ENCODE measurements around the gene RAI1.

Gene RAI1

GRCh38 chr17:17728550-17729251 lies 47.4 kb downstream of the RAI1 start:
- no peak overlapping the region for H3K4me3 ChIP-seq (ENCODE audit: low read length in 2 of 2)
- H3K4me1 ChIP-seq (ENCODE audit: control insufficient read depth, insufficient read depth, low read length): peaks cover 44% of the 10 kb centered on the region
- no peak overlapping the region for H3K27ac ChIP-seq (ENCODE audit: low read length)
- H3K9ac ChIP-seq (ENCODE audit: low read length in 2 of 2): no peak overlapping the region
- H3K27me3 ChIP-seq (ENCODE audit: control insufficient read depth in 1 of 2, insufficient read depth in 2 of 2, low read length in 2 of 2): no peaks in the 10 kb centered on the region
- H3K36me3 ChIP-seq (ENCODE audit: control insufficient read depth in 2 of 2, insufficient read depth in 2 of 2, low read length in 2 of 2): no peaks in the 10 kb centered on the region
- H3K9me3 ChIP-seq (ENCODE audit: control insufficient read depth in 2 of 2, low read length in 2 of 2): no peaks in the 10 kb centered on the region

DNA sequence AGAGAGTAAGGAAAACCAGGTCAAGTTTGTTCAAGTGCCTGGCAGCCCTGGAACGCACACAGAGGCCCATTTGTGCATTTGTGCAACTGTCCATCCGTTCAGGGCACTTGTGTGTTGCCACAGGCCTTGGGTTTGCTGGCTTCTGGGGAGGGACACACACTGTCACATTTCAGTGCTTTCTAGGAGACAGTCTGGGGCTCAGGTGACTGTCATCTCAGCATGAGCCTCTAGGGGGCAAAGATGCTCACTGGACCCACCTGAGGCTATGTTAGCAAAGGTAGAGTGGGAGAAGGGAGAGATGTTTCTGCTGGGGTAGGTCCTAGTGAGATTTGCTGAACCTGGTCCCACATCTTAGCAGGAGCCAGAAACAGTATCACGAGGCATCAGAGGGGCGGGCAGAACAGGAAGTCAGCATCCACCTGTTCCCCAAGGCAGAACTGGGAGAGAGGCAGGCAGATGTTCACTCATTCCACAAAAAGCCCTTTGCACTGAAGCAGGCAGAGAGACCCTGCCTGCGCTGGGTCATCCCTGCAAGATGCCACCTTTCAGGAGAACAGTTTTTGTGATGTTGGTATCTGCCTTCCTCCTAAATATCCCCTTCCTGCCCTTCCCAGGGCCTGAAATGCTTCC lies 48.5 kb downstream of the RAI1 start:
- H3K36me3 ChIP-seq (ENCODE audit: control insufficient read depth in 2 of 2, insufficient read depth in 2 of 2, low read length in 2 of 2): no peaks in the 10 kb centered on the region
- H3K9ac ChIP-seq (ENCODE audit: low read length in 2 of 2): no peak overlapping the region
- H3K27ac ChIP-seq (ENCODE audit: low read length): no peak overlapping the region
- H3K4me3 ChIP-seq (ENCODE audit: low read length in 2 of 2): no peak overlapping the region
- H3K4me1 ChIP-seq (ENCODE audit: control insufficient read depth, insufficient read depth, low read length): peaks cover 41% of the 10 kb centered on the region
- H3K27me3 ChIP-seq (ENCODE audit: control insufficient read depth in 1 of 2, insufficient read depth in 2 of 2, low read length in 2 of 2): no peaks in the 10 kb centered on the region
- H3K9me3 ChIP-seq (ENCODE audit: control insufficient read depth in 2 of 2, low read length in 2 of 2): no peaks in the 10 kb centered on the region

GRCh38 chr17:17730250-17730935 lies 49.1 kb downstream of the RAI1 start:
- Histone ChIP-seq H3K9me3 (ENCODE audit: control insufficient read depth in 2 of 2, low read length in 2 of 2) (no peaks in the 10 kb centered on the region), H3K27ac (ENCODE audit: low read length) (peak overlapping the region; percentile 24), H3K27me3 (ENCODE audit: control insufficient read depth in 1 of 2, insufficient read depth in 2 of 2, low read length in 2 of 2) (no peaks in the 10 kb centered on the region), H3K36me3 (ENCODE audit: control insufficient read depth in 2 of 2, insufficient read depth in 2 of 2, low read length in 2 of 2) (no peaks in the 10 kb centered on the region), H3K4me3 (ENCODE audit: low read length in 2 of 2) (no peak overlapping the region), H3K9ac (ENCODE audit: low read length in 2 of 2) (no peak overlapping the region), H3K4me1 (ENCODE audit: control insufficient read depth, insufficient read depth, low read length) (peaks cover 37% of the 10 kb centered on the region)

DNA sequence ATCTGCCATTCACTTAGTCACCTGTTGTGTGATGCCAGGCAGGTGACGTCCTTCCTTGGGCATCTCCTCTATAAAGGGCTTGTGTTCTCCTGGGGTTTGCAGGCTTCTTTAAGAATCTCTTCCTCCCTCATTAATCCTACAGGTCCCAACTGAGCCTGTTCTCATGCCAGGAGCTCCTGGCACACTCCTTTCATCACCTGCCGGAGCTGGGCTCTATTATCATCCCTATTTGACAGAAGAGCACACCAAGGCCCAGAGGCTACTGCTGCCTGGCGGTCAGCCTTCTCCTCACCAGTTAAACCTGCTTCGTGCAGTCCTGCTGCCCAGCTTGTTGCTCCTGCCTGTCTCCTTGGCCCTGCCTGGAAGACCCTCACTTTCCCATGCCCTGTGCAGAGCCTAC lies 51.2 kb downstream of the RAI1 start:
- no peak overlapping the region for H3K27ac ChIP-seq (ENCODE audit: low read length)
- no peaks in the 10 kb centered on the region for H3K27me3 ChIP-seq (ENCODE audit: control insufficient read depth in 1 of 2, insufficient read depth in 2 of 2, low read length in 2 of 2)
- no peaks in the 10 kb centered on the region for H3K9me3 ChIP-seq (ENCODE audit: control insufficient read depth in 2 of 2, low read length in 2 of 2)
- no peak overlapping the region for H3K4me3 ChIP-seq (ENCODE audit: low read length in 2 of 2)
- peaks cover 30% of the 10 kb centered on the region for H3K4me1 ChIP-seq (ENCODE audit: control insufficient read depth, insufficient read depth, low read length)
- H3K9ac ChIP-seq (ENCODE audit: low read length in 2 of 2): no peak overlapping the region
- H3K36me3 ChIP-seq (ENCODE audit: control insufficient read depth in 2 of 2, insufficient read depth in 2 of 2, low read length in 2 of 2): no peaks in the 10 kb centered on the region

DNA sequence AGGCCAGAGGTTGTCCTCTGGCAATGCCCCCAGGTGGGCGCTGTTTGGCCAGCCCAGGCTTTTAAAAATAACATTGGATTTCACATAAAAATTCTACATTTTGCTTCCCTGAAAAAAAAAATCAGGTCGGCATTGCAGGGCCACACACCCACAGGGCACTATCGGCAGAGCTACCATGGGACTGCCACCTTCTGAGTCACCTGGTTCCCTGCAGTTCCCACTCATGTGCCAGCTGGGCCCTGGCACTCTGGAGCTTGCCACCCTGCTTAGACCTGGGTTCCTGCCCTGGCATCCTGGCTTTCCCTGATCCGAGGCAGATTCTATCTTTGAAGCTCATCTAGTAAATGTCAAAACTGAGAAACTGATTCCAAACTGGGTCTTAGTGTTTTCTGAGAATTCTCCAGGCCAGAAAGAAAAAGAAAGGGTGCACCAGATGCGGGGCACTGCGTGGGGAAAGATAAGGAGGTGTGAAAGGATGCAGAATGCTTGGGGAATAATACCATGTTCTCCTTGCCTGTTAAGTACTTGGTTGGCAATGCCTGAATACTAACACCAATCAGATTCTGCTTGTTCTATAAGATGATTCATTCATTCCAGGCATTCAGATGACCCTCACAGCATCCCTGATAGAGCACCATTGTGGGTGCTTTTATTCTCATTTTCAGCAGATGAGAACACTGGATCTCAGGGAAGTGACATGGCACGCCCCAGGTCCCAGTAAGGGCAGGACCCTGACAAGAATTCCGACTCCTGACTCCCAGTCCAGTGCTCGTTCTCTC lies 51.8 kb downstream of the RAI1 start:
- Histone ChIP-seq H3K27me3 (ENCODE audit: control insufficient read depth in 1 of 2, insufficient read depth in 2 of 2, low read length in 2 of 2) (no peaks in the 10 kb centered on the region), H3K4me1 (ENCODE audit: control insufficient read depth, insufficient read depth, low read length) (peaks cover 37% of the 10 kb centered on the region), H3K36me3 (ENCODE audit: control insufficient read depth in 2 of 2, insufficient read depth in 2 of 2, low read length in 2 of 2) (no peaks in the 10 kb centered on the region), H3K9me3 (ENCODE audit: control insufficient read depth in 2 of 2, low read length in 2 of 2) (no peaks in the 10 kb centered on the region), H3K9ac (ENCODE audit: low read length in 2 of 2) (no peak overlapping the region), H3K27ac (ENCODE audit: low read length) (no peak overlapping the region), H3K4me3 (ENCODE audit: low read length in 2 of 2) (no peak overlapping the region)

DNA sequence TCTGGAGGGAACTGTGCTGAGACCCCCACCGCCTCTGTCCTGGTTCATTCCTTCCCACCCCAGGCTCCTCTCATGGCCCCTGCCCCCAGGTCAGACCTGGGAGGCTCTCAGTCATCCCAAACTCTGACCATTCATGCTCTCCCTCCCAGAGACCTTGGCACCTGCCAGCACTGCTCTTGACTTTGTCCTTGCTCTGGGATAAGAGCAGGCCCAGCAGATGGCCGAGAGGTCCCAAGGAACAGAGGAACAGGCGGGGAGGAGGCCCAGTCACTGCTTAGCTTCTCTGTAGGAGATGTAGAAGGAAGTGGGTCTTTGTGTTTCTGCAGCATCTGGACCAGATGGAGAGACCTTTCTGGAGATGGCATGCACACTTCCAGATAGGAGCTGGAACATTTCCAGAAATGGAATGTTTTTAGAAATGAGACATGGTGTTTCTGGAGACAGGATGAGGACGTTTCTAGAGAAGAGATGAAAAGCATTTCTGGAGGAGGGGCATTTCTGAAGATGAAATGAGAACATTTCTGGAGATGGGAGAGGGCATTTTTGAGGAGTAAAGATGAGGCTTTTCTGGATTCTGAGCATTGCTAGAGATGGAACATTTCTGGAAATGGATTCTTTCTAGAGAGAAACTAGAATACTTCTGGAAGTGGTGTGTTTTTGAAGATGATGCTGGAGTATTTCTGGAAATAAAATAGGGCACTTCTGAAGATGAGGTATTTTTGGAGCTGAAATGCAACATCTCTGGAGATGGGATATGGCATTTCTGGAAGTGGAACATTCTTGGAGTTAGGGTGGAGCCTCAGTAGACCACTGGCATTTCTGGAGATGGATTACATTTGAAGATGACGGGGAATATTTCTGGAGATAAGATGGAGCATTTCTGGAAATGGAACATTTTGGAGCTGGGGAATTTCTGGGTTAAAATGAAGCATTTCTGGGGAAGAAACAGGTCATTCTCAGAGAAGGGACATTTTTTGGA lies 55.2 kb downstream of the RAI1 start:
- no peak overlapping the region for H3K27ac ChIP-seq (ENCODE audit: low read length)
- H3K4me1 ChIP-seq (ENCODE audit: control insufficient read depth, insufficient read depth, low read length): peaks cover 48% of the 10 kb centered on the region

GRCh38 chr17:17737961-17738894 lies 57.0 kb downstream of the RAI1 start:
- Histone ChIP-seq H3K9ac (ENCODE audit: low read length in 2 of 2) (peak overlapping the region; percentile 35 to 62), H3K27ac (ENCODE audit: low read length) (peak overlapping the region; percentile 66)

More for the DNA sequence above, 55.2 kb downstream of the RAI1 start:
- H3K4me3 ChIP-seq (ENCODE audit: low read length in 2 of 2): no peak overlapping the region
- H3K36me3 ChIP-seq (ENCODE audit: control insufficient read depth in 2 of 2, insufficient read depth in 2 of 2, low read length in 2 of 2): no peaks in the 10 kb centered on the region
- no peaks in the 10 kb centered on the region for H3K27me3 ChIP-seq (ENCODE audit: control insufficient read depth in 1 of 2, insufficient read depth in 2 of 2, low read length in 2 of 2)
- no peaks in the 10 kb centered on the region for H3K9me3 ChIP-seq (ENCODE audit: control insufficient read depth in 2 of 2, low read length in 2 of 2)
- H3K9ac ChIP-seq (ENCODE audit: low read length in 2 of 2): no peak overlapping the region

GRCh38 chr17:17738901-17739300 lies 57.6 kb downstream of the RAI1 start:
- Histone ChIP-seq H3K4me3 (ENCODE audit: low read length in 2 of 2) (peak overlapping the region in 1 of 2 donors; percentile 29), H3K27me3 (ENCODE audit: control insufficient read depth in 1 of 2, insufficient read depth in 2 of 2, low read length in 2 of 2) (no peaks in the 10 kb centered on the region), H3K4me1 (ENCODE audit: control insufficient read depth, insufficient read depth, low read length) (peaks cover 46% of the 10 kb centered on the region), H3K9ac (ENCODE audit: low read length in 2 of 2) (peak overlapping the region; percentile 35 to 62), H3K36me3 (ENCODE audit: control insufficient read depth in 2 of 2, insufficient read depth in 2 of 2, low read length in 2 of 2) (no peaks in the 10 kb centered on the region), H3K9me3 (ENCODE audit: control insufficient read depth in 2 of 2, low read length in 2 of 2) (no peaks in the 10 kb centered on the region), H3K27ac (ENCODE audit: low read length) (peak overlapping the region; percentile 66)

More at GRCh38 chr17:17737961-17738894, 57.0 kb downstream of the RAI1 start:
- Histone ChIP-seq H3K4me1 (ENCODE audit: control insufficient read depth, insufficient read depth, low read length) (peaks cover 46% of the 10 kb centered on the region), H3K4me3 (ENCODE audit: low read length in 2 of 2) (peak overlapping the region in 1 of 2 donors; percentile 29), H3K9me3 (ENCODE audit: control insufficient read depth in 2 of 2, low read length in 2 of 2) (no peaks in the 10 kb centered on the region), H3K27me3 (ENCODE audit: control insufficient read depth in 1 of 2, insufficient read depth in 2 of 2, low read length in 2 of 2) (no peaks in the 10 kb centered on the region), H3K36me3 (ENCODE audit: control insufficient read depth in 2 of 2, insufficient read depth in 2 of 2, low read length in 2 of 2) (no peaks in the 10 kb centered on the region)

- H3K9ac ChIP-seq (ENCODE audit: low read length in 2 of 2): peak overlapping the region in 1 of 2 donors; percentile 58
- no peaks in the 10 kb centered on the region for H3K9me3 ChIP-seq (ENCODE audit: control insufficient read depth in 2 of 2, low read length in 2 of 2)
- peak overlapping the region; percentile 66 for H3K27ac ChIP-seq (ENCODE audit: low read length)
- H3K27me3 ChIP-seq (ENCODE audit: control insufficient read depth in 1 of 2, insufficient read depth in 2 of 2, low read length in 2 of 2): no peaks in the 10 kb centered on the region
- H3K36me3 ChIP-seq (ENCODE audit: control insufficient read depth in 2 of 2, insufficient read depth in 2 of 2, low read length in 2 of 2): no peaks in the 10 kb centered on the region
- peak overlapping the region in 1 of 2 donors; percentile 44 for H3K4me3 ChIP-seq (ENCODE audit: low read length in 2 of 2)
- peaks cover 46% of the 10 kb centered on the region for H3K4me1 ChIP-seq (ENCODE audit: control insufficient read depth, insufficient read depth, low read length)
Observed at GRCh38 chr17:17739388-17740066, 58.3 kb downstream of the RAI1 start.
